Thymus (tissue), 11 donors: ENCODE results near the gene HIGD1B. TPM values are rescaled to one million over a fixed set of nuclear protein-coding genes. Genes with fewer than 3 reads are reported as not detected.

Source experiments
- DNase-seq, 9 donors: peaks; one replicate each; pipeline ENCODE4 v3.0.0-alpha.2; 2013; ENCODE audit warnings: low spot score in 9 of 9, low read depth in 6 of 9, missing footprints in 1 of 9
- H3K27ac ChIP-seq, 2 donors: one replicate each; pipeline ENCODE4 v1.5.1; 2013; ENCODE audit warnings: control low read depth in 1 of 2, low read depth in 1 of 2, low read length in 1 of 2, mild to moderate bottlenecking in 1 of 2, moderate library complexity in 1 of 2
- H3K27me3 ChIP-seq, 2 donors: one replicate each; pipeline ENCODE4 v1.5.1; 2013; ENCODE audit warnings: low read length in 1 of 2; ENCODE audit not compliant: control insufficient read depth in 2 of 2, insufficient read depth in 1 of 2
- H3K36me3 ChIP-seq, 2 donors: one replicate each; pipeline ENCODE4 v1.5.1; 2013; ENCODE audit warnings: low read length in 1 of 2, mild to moderate bottlenecking in 1 of 2, moderate library complexity in 1 of 2; ENCODE audit not compliant: control insufficient read depth in 2 of 2, insufficient read depth in 2 of 2
- H3K4me1 ChIP-seq, 2 donors: one replicate each; pipeline ENCODE4 v1.5.1; 2013; ENCODE audit warnings: low read length in 2 of 2; ENCODE audit not compliant: control insufficient read depth in 2 of 2, insufficient read depth in 2 of 2
- H3K4me3 ChIP-seq, 2 donors: one replicate each; pipeline ENCODE4 v1.5.1; 2013; ENCODE audit warnings: low read length in 2 of 2, control low read depth in 1 of 2, mild to moderate bottlenecking in 1 of 2
- H3K9me3 ChIP-seq, 2 donors: one replicate each; pipeline ENCODE4 v1.5.1; 2013; ENCODE audit warnings: low read length in 1 of 2, mild to moderate bottlenecking in 1 of 2; ENCODE audit not compliant: control insufficient read depth in 2 of 2, insufficient read depth in 1 of 2
- WGBS: extraction: QIAGEN DNeasy Blood & Tissue Kit; methylation state at CpG from one replicate; pipeline ENCODE4 v1.1.7; 2013; 5-methylcytosine and 5-hydroxymethylcytosine counted together
- polyA plus RNA-seq: library from polyadenylated mRNA; stranded (reverse); fragments of 200-250 nt; gene quantifications from one replicate; pipeline ENCODE4 v1.2.3, GENCODE V29; 2013
- total RNA-seq: library from RNA; stranded (reverse); fragments of 120-200 nt; gene quantifications from one replicate; pipeline ENCODE4 v1.2.4, GENCODE V29; 2013
- donor health status: healthy.

The HIGD1B gene
- total and polyA plus RNA-seq, 2 donors = 1.8 to 2.2 TPM

DNA sequence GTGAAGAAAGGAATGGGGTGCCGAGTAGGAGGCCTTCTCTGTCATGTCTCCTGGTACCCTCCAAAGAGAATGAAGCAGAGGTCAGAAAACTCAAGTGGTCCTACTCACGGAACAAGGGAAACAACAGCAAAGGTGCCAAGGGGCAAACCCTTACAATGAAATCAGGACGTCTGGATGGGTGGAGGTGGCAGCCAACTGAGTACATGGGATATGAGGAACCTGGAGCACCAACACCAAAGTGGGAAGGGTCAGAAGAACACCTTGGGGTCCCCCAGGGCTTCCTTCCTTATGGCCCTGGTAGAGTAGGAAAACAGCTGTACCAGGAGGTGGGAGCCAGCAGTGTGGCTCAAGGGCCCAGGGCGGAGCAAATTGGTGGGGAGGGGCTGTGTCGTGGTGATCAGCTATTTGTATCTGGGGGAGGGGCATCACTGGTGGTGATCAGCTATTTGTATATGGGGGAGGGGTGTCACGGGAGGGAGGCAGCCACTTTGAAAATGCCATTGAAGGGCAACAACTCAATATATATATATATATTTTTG, 643 bp downstream of the HIGD1B start:
- no peaks in the 10 kb centered on the region for H3K4me1 ChIP-seq
- no peaks in the 10 kb centered on the region for H3K27me3 ChIP-seq
- H3K36me3 ChIP-seq = peaks cover 27 to 32% of the 10 kb centered on the region in 2 donors
- 95% methylated on average over 6 of the region's 6 CpGs for WGBS
- H3K4me3 ChIP-seq = no peak overlapping the region
- no peak overlapping the region for H3K27ac ChIP-seq
- no peak for DNase-seq
- no peaks in the 10 kb centered on the region for H3K9me3 ChIP-seq

DNA sequence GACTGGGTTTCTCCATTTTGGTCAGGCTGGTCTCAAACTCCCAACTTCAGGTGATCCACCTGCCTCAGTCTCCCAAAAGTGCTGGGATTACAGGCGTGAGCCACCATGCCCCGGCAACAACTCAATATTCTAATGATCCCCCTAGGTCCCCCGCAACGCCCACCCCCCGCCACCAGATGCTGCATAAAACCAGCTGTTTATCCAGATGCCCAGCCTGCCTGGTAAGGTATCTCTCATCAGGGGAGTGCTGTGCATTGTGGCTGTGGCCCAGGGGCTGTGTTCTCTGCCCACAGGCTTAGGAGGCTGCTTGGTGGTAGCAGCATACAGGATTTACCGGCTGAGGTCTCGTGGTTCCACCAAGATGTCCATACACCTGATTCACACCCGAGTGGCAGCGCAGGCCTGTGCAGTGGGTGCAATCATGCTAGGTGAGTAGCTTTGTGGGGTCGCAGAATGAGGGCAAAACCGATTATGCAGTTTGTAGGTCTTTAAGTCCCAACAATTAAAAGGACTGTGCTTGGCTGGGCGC, 1.3 kb downstream of the HIGD1B start:
- H3K9me3 ChIP-seq = no peaks in the 10 kb centered on the region
- H3K27ac ChIP-seq = no peak overlapping the region
- H3K4me3 ChIP-seq = no peak overlapping the region
- no peaks in the 10 kb centered on the region for H3K4me1 ChIP-seq
- DNase-seq = no peak
- WGBS = 98% methylated on average over 12 of the region's 12 CpGs
- no peaks in the 10 kb centered on the region for H3K27me3 ChIP-seq
- H3K36me3 ChIP-seq = peaks cover 34 to 39% of the 10 kb centered on the region in 2 donors

DNA sequence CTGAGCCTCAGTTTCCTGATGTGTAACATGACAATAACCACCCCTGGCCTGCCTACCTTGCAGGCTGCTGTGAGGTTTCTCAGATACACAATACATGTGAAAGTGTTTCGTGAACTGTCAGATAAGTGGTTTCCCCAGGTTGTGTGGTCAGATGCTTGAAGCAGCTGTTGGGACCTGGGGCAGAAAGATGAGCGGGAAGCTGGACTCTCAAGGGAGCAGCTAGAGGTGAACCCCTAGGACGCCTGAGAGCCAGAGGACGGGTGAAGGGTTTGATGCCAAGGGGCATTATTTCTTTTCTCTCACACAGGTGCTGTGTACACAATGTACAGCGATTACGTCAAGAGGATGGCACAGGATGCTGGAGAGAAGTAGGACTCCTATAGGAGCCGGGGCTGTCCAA, 2.3 kb downstream of the HIGD1B start:
- H3K27ac ChIP-seq = no peak overlapping the region
- WGBS = 97% methylated on average over 7 of the region's 7 CpGs
- H3K4me1 ChIP-seq = no peaks in the 10 kb centered on the region
- H3K36me3 ChIP-seq = peaks cover 44 to 49% of the 10 kb centered on the region in 2 donors
- no peaks in the 10 kb centered on the region for H3K27me3 ChIP-seq
- H3K9me3 ChIP-seq = no peaks in the 10 kb centered on the region
- no peak for DNase-seq
- H3K4me3 ChIP-seq = no peak overlapping the region

DNA sequence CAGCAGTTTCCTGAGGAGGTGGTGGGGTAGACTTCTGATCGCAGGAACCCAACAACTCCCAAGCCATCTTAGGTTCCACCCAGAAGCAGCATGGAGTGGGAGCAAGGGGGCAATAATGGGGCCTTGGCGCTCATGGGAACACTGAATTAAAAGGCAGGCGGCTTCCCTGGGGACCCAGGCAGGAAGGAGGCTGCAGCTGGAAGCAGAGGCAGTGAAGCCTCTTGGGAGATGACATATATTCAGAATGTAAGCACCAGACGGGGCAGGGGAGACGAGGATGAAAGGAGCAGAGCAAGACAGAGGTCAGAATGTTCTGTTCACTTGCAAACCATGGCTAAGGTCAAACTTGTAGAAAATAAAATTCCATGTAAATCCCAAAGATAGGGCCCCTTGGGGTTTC, 2.9 kb downstream of the HIGD1B start:
- Histone ChIP-seq H3K36me3 (peaks cover 47 to 54% of the 10 kb centered on the region in 2 donors), H3K27ac (no peak overlapping the region)
- 96% methylated on average over 5 of the region's 5 CpGs for whole genome bisulfite sequencing

DNA sequence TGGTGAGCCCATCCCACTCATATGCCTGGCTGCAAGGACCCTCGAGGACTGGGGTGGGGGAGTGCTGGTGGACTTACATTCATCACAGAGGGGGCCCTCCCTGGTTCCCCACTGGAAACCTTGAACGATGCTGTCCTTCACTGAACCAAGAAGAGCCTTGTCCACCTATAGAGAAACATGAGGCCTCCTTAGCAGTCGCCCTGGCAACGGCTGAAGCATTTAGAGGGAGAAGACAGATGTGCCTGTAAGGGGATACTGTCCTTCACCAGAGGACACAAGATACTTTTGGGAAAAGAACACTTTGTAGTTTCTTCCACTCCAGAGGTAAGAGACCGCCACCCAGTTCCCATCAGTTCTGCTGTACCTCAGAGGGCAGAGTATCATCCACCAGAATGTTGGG, 6.5 kb downstream of the HIGD1B start:
- 98% methylated on average over 5 of the region's 5 CpGs for WGBS
- no peaks in the 10 kb centered on the region for H3K27me3 ChIP-seq

More for the DNA sequence above, 2.9 kb downstream of the HIGD1B start:
- Histone ChIP-seq H3K27me3 (no peaks in the 10 kb centered on the region), H3K4me1 (no peaks in the 10 kb centered on the region), H3K9me3 (no peaks in the 10 kb centered on the region), H3K4me3 (no peak overlapping the region)
- no peak for DNase-seq

DNA sequence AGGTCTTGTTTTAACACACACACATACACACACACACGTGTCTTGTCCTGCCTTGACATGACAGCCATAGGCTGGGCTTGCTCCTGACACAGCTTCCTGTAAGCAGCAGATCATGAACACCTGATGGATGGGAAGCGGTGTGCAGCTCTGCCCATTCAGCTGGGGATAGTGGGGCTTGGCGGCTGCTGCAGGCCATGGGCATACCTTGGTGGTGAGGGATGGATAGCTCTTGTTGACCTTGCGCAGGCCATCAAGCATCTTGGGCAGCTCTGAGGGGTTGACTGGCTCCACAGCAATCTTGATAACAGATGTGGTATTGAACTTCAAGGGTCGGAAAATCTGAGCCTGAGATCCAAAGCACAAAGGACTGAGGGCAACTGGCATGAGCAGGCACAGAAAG, 12.0 kb downstream of the HIGD1B start:
- H3K36me3 ChIP-seq = peaks cover 75 to 86% of the 10 kb centered on the region in 2 donors
- 97% methylated on average over 5 of the region's 5 CpGs for WGBS
- H3K9me3 ChIP-seq = no peaks in the 10 kb centered on the region

More for the DNA sequence above, 6.5 kb downstream of the HIGD1B start:
- H3K9me3 ChIP-seq = no peaks in the 10 kb centered on the region
- H3K4me3 ChIP-seq = no peak overlapping the region
- no peak for DNase-seq
- H3K36me3 ChIP-seq = peaks cover 77 to 84% of the 10 kb centered on the region in 2 donors
- no peaks in the 10 kb centered on the region for H3K4me1 ChIP-seq
- H3K27ac ChIP-seq = no peak overlapping the region

DNA sequence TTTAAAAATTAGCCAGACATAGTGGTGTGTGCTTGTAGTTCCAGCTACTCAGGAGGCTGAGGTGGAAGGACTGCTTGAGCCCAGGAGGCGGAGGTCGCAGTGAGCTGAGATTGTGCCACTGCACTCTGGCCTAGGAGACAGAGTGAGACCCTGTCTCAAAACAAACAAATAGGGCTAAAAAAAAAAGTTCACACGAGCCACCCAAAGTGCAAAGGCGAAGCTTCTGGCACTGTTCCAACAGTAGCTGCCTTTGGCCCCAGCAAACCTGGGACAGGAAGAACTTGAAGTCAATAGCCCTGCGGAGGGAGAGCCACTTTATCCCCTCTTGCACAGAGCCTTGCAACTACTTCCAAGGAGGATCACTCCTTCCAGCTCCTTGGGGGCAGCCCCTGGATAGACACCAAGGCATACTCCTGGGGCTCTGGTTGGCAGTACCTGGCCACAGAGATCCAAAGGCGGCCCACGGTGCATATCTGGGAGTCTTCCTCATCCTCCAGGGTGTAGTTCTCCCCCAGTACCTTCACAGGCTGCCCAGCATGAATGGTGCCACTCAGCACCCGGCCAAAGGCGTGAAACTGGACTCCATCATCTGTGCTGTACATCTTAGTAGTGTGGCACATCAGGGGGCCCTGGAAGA, 14.7 kb downstream of the HIGD1B start:
- Histone ChIP-seq H3K4me1 (no peaks in the 10 kb centered on the region), H3K27me3 (no peaks in the 10 kb centered on the region), H3K36me3 (peaks cover 67 to 75% of the 10 kb centered on the region in 2 donors), H3K27ac (no peak overlapping the region), H3K4me3 (no peak overlapping the region), H3K9me3 (no peaks in the 10 kb centered on the region)
- no peak for DNase-seq
- 99% methylated on average over 9 of the region's 9 CpGs for WGBS

More for the DNA sequence above, 12.0 kb downstream of the HIGD1B start:
- Histone ChIP-seq H3K27me3 (no peaks in the 10 kb centered on the region), H3K4me3 (no peak overlapping the region), H3K4me1 (no peaks in the 10 kb centered on the region), H3K27ac (no peak overlapping the region)
- DNase-seq = no peak

DNA sequence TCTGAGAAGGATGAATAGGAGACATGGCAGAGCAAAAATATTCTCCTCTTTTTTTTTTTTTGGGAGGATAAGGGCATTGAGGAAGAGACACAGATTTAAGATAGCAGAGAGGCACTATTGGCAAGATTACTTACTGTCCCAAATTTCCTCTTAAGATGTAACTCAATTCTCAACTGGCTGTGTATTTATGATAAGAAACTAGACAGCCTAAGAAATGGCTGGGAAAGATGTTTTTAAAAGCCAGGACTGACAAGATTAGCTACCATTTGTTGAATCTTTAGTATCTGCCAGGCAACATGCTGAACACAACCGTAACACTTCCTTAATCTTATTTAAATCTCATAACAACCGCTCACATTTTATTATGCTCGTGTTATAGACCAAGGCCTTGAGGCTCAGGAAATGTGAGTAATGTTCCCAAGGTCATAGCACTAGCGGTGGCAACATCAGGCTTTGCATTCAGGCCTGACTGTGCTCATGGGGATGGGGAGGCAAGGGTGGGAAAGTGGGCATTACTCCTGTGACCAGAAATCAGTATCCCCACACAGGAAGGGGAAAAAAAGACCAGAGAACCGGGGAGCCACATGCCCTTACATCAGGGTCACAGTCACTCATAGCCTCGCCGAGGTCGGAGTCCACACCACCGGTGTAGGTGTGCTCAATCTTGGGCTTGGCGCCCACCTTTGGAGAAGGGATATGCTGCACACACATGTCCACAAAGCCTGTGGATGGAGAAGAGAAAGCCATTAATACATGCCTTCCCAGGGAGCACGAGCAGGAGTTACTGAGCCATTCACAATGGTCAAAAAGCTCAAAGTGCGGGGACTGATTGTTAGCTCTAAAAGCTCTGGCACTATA, 15.6 kb downstream of the HIGD1B start:
- Histone ChIP-seq H3K4me1 (no peaks in the 10 kb centered on the region), H3K9me3 (no peaks in the 10 kb centered on the region), H3K27me3 (no peaks in the 10 kb centered on the region), H3K36me3 (peaks cover 67 to 78% of the 10 kb centered on the region in 2 donors), H3K4me3 (no peak overlapping the region), H3K27ac (no peak overlapping the region)
- no peak for DNase-seq
- 97% methylated on average over 12 of the region's 12 CpGs for WGBS

DNA sequence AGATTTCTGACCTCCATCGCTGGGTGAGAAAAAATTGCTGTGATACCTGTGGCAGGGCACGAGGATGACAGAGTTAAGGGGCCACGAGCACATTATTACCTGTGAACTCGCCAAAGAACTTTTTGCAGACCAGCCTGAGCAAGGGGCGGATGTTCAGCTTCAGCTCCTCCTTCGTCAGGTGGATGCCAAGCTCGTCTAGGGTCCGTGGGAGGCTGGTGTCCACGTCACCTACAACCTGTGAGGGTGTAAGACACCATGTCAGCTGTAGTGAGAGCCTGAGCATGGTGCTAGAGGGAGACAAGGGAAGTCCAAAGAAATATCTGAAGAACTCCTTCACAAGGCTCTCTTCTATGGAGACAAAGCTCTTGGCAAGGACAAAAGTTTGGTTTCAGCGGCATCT, 17.1 kb downstream of the HIGD1B start:
- WGBS = 90% methylated on average over 10 of the region's 10 CpGs
- Histone ChIP-seq H3K36me3 (peaks cover 56 to 79% of the 10 kb centered on the region in 2 donors), H3K27ac (no peak overlapping the region)

More for the DNA sequence above, 17.1 kb downstream of the HIGD1B start:
- H3K27me3 ChIP-seq = no peaks in the 10 kb centered on the region
- no peak for DNase-seq
- no peak overlapping the region for H3K4me3 ChIP-seq
- H3K9me3 ChIP-seq = no peaks in the 10 kb centered on the region
- no peaks in the 10 kb centered on the region for H3K4me1 ChIP-seq
